GM12891 (cell line): ENCODE data around the gene NTN4.

ENCODE experiments used
- PAX5 ChIP-seq: IDR thresholded peaks from 2 replicates; pipeline ENCODE4 v1.6.1; 2011; ENCODE audit warnings: low read length, moderate library complexity, mild to moderate bottlenecking; ENCODE audit not compliant: insufficient read depth, severe bottlenecking
- POLR2A ChIP-seq: IDR thresholded peaks from 2 replicates; pipeline ENCODE4 v1.6.1; 2011; ENCODE audit warnings: low read depth, low read length, control low read depth
- POLR2AphosphoS5 ChIP-seq: IDR thresholded peaks from 2 replicates; pipeline ENCODE4 v1.6.1; 2011; ENCODE audit warnings: low read depth, low read length, control low read depth
- POU2F2 ChIP-seq: IDR thresholded peaks from 2 replicates; pipeline ENCODE4 v1.6.1; 2011; ENCODE audit warnings: low read depth, mild to moderate bottlenecking, control low read depth, low read length, moderate library complexity
- SPI1 ChIP-seq: IDR thresholded peaks from 2 replicates; pipeline ENCODE4 v1.6.1; 2011; ENCODE audit warnings: low read depth, low read length, control low read depth
- TAF1 ChIP-seq: IDR thresholded peaks from 2 replicates; pipeline ENCODE4 v1.6.1; 2011; ENCODE audit warnings: low read depth, low read length, control low read depth

GRCh38 chr12:95759718-95760117 lies 30.8 kb downstream of the NTN4 start:
- TF ChIP-seq POLR2A (no peak), POLR2AphosphoS5 (no peak), PAX5 (no peak), TAF1 (no peak), SPI1 (no peak), POU2F2 (no peak)
